KMS-11 (cell line): ENCODE data around the gene MAPK12.

Experiments used
- H2AFZ ChIP-seq: fragments of 200-600 bp; sonication (generic); 2 replicates; pipeline ENCODE4 v1.6.1; 2016; ENCODE audit warnings: antibody characterized with exemption, mixed run types, low read depth
- H3K27ac ChIP-seq: fragments of 200-600 bp; sonication (generic); 2 replicates; pipeline ENCODE4 v1.6.1; 2016; ENCODE audit warnings: mild to moderate bottlenecking, mixed run types
- H3K27me3 ChIP-seq: fragments of 200-600 bp; sonication (generic); 2 replicates; pipeline ENCODE4 v1.6.1; 2017; ENCODE audit warnings: mild to moderate bottlenecking, low read depth, mixed run types, moderate library complexity; ENCODE audit not compliant: insufficient read depth
- H3K36me3 ChIP-seq: fragments of 200-600 bp; sonication (generic); 2 replicates; pipeline ENCODE4 v1.6.1; 2017; ENCODE audit warnings: mild to moderate bottlenecking, mixed run types; ENCODE audit not compliant: insufficient read depth
- H3K4me1 ChIP-seq: fragments of 200-600 bp; sonication (generic); 2 replicates; pipeline ENCODE4 v1.6.1; 2016; ENCODE audit warnings: mild to moderate bottlenecking, low read depth, mixed run types; ENCODE audit not compliant: poor library complexity, severe bottlenecking
- H3K4me2 ChIP-seq: fragments of 200-600 bp; sonication (generic); 2 replicates; pipeline ENCODE4 v1.7.0; 2016; ENCODE audit warnings: mild to moderate bottlenecking, mixed run types
- H3K4me3 ChIP-seq: fragments of 200-600 bp; sonication (generic); IDR thresholded peaks from 2 replicates; pipeline ENCODE4 v1.6.1; 2017; ENCODE audit warnings: low read depth, low read length, mixed read lengths; ENCODE audit not compliant: insufficient read depth
- H3K79me2 ChIP-seq: fragments of 200-600 bp; sonication (generic); 2 replicates; pipeline ENCODE4 v1.6.1; 2016; ENCODE audit warnings: low read depth, mixed run types; ENCODE audit not compliant: insufficient read depth
- H3K9ac ChIP-seq: fragments of 200-600 bp; sonication (generic); 2 replicates; pipeline ENCODE4 v1.6.1; 2016; ENCODE audit warnings: mild to moderate bottlenecking, mixed run types
- H4K20me1 ChIP-seq: fragments of 200-600 bp; sonication (generic); 2 replicates; pipeline ENCODE4 v1.6.1; 2016; ENCODE audit warnings: mild to moderate bottlenecking, mixed run types; ENCODE audit not compliant: insufficient read depth
- CTCF ChIP-seq: fragments of 200-600 bp; sonication (generic); conservative IDR thresholded peaks from 2 replicates; pipeline ENCODE4 v1.6.1; 2017; ENCODE audit warnings: low read depth, mild to moderate bottlenecking, antibody characterized with exemption, low read length, moderate library complexity, mixed read lengths

Gene MAPK12

GRCh38 chr22:50233223-50233622 is 28.3 kb downstream of the MAPK12 start:
- H2AFZ ChIP-seq, result no peak overlapping the region
- H3K27ac ChIP-seq, result no peak overlapping the region
- H3K4me1 ChIP-seq, result peaks cover 9% of the 10 kb centered on the region
- H3K4me2 ChIP-seq, result no peak overlapping the region
- no peaks in the 10 kb centered on the region for H3K36me3 ChIP-seq
- no peaks in the 10 kb centered on the region for H3K27me3 ChIP-seq
- H3K79me2 ChIP-seq, result no peaks in the 10 kb centered on the region
- no peak overlapping the region for H3K9ac ChIP-seq
- TF ChIP-seq CTCF, result no peak
- H4K20me1 ChIP-seq, result no peaks in the 10 kb centered on the region
- H3K4me3 ChIP-seq, result no peak overlapping the region

GRCh38 chr22:50232481-50233151 is 28.9 kb downstream of the MAPK12 start:
- H3K4me3 ChIP-seq, result no peak overlapping the region
- no peak overlapping the region for H3K27ac ChIP-seq
- H2AFZ ChIP-seq, result no peak overlapping the region
- no peaks in the 10 kb centered on the region for H3K27me3 ChIP-seq
- no peak overlapping the region for H3K9ac ChIP-seq
- H3K4me2 ChIP-seq, result no peak overlapping the region
- H3K79me2 ChIP-seq, result no peaks in the 10 kb centered on the region
- H3K4me1 ChIP-seq, result peaks cover 9% of the 10 kb centered on the region
- no peaks in the 10 kb centered on the region for H3K36me3 ChIP-seq
- H4K20me1 ChIP-seq, result no peaks in the 10 kb centered on the region
- TF ChIP-seq CTCF, result no peak

GRCh38 chr22:50229370-50229769 is 32.1 kb downstream of the MAPK12 start:
- Histone ChIP-seq H4K20me1 (no peaks in the 10 kb centered on the region), H3K4me2 (no peak overlapping the region), H2AFZ (no peak overlapping the region), H3K27ac (no peak overlapping the region), H3K79me2 (no peaks in the 10 kb centered on the region), H3K9ac (no peak overlapping the region), H3K36me3 (no peaks in the 10 kb centered on the region), H3K27me3 (no peaks in the 10 kb centered on the region), H3K4me1 (no peaks in the 10 kb centered on the region), H3K4me3 (no peak overlapping the region)
- TF ChIP-seq CTCF, result no peak

- Histone ChIP-seq H3K27me3 (no peaks in the 10 kb centered on the region), H3K4me2 (no peak overlapping the region), H2AFZ (no peak overlapping the region), H4K20me1 (no peaks in the 10 kb centered on the region), H3K79me2 (no peaks in the 10 kb centered on the region), H3K36me3 (no peaks in the 10 kb centered on the region), H3K4me3 (no peak overlapping the region), H3K9ac (no peak overlapping the region), H3K27ac (no peak overlapping the region), H3K4me1 (no peaks in the 10 kb centered on the region)
- no peak for TF ChIP-seq CTCF
Observed at GRCh38 chr22:50228366-50228765, 33.1 kb downstream of the MAPK12 start.
